Forelimb muscle (tissue), 1 donor: ENCODE results near the gene RYR2. TPM values are rescaled to one million over a fixed set of nuclear protein-coding genes. Genes with fewer than 3 reads are reported as not detected.

Source experiments
- DNase-seq: peaks from one replicate; pipeline ENCODE4 v3.0.0-alpha.2; 2013; ENCODE audit warnings: low read depth
- polyA plus RNA-seq: library from polyadenylated mRNA; unstranded; fragments of 120-200 nt; gene quantifications from one replicate; pipeline ENCODE4 v1.2.1, GENCODE V29; 2013; ENCODE audit not compliant: insufficient read length

RYR2 gene
- polyA plus RNA-seq, 1 donor = 2.4 TPM

DNA sequence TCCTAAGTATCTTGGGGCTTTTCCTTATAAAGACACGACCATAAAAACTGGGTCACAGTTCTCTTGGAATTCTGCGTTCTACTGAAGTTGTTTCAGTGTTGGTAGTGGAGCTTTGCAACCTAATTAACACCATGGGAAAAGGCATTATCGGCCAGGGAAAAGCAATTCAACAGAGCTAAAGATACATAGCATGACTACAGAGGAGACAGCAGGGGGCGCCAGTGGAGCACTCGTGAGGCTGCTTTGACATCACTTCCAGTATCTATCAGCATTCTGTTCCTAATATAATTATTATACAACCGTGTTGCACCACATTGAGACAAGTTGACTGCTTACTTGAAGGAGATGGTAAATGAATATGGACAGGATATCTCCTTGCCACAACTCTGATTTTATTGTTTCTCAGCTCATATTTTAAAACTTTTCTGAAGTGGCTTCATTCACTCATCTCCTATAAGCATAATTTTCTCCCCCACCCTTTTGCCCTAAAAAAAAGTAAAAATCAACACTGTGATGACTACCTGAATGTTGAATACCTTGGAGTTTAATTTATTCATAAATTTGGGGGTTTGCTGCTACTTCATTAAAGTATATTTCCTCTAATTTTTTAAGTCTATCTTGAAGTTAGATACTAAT, 809.3 kb downstream of the RYR2 start:
- no peak for DNase-seq

DNA sequence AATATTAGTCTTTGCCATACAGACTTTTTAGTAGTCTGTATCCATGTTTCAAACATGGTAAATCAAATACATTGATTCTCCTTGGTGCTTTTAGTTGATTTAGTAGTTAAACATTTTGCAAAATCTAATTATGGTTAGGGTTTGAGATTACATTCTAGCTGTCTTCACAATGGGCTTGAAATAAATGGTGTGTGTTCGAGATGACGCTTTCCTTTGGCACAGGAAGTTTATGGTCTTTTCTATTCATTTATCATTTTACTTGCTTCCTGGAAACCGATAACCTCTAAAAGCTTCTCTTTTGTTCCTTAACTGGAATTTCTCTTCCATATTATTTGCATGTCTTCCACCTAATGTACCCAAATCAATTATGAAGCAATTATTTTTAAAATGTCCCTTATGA, 810.4 kb downstream of the RYR2 start:
- no peak for DNase-seq

GRCh38 chr1:237857455-237857854, 815.5 kb downstream of the RYR2 start:
- DNase-seq = no peak

DNA sequence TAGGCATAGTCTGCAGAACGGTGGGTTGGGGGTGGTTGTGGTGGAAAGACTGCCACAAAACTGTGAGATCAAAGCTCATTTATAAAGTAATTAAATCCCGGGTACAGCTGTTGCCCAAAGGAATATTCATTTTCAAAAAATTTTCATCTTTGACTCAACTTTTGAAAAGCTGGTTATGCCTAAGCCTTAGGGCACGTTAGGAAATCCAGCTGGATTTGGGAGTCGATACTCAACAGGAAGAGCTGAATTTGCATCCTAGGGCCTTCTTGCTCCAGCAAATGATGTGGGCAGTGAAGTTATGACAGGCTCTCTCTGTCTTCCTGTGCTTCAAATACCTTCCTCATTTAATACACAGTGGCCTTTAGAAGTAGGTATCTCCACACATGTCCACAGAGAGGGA, 817.0 kb downstream of the RYR2 start:
- DNase-seq = no peak

GRCh38 chr1:237861944-237862343, 820.0 kb downstream of the RYR2 start:
- DNase-seq = no peak

- DNase-seq = no peak
Observed at GRCh38 chr1:237863234-237863633, 821.2 kb downstream of the RYR2 start.

DNA sequence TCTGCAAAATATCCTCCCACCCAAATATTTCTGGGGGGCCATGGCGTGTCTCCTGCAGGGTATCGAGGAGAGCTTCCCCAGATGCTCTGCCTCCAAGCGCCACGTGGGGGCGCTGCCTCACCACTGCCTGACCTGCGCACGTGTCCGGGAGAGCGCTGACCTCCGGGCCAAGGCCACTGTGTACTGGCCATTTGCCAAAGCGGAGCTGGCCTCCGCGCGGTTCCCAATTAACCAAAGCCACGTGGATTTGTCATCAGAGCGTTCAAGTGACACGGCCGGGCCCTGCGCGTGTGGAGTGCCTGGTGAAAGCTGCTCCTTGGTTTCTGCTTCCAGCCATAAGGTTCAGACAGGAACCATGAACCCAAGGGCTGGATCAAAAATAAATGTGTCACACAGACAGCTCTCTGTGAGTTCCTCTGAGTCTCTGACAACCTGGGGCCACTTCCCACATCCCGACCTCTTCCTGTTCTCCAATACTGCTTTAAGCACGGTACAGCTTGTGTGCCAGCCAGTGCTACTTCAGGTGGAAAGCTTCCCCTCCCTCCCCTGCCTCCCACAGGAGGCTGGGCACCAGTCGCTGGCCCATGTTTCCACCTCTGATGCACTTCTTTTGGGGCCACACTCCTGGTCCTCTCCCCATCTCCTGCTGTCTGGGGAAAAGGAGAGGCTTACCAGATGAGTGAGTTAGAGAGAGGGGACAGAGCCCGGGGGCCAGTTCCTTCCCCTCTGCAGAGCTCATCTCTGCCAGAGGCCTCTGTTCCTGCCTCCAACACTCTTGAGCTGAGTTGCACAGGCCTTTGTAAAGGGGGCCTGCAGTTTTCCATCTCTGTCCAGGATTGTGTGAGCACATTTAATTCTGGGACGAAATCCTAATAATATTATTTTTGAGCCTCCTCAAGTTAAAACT, 822.6 kb downstream of the RYR2 start:
- no peak for DNase-seq

GRCh38 chr1:237867380-237867888, 825.5 kb downstream of the RYR2 start:
- no peak for DNase-seq

GRCh38 chr1:237868817-237869600, 827.0 kb downstream of the RYR2 start:
- DNase-seq = no peak

DNA sequence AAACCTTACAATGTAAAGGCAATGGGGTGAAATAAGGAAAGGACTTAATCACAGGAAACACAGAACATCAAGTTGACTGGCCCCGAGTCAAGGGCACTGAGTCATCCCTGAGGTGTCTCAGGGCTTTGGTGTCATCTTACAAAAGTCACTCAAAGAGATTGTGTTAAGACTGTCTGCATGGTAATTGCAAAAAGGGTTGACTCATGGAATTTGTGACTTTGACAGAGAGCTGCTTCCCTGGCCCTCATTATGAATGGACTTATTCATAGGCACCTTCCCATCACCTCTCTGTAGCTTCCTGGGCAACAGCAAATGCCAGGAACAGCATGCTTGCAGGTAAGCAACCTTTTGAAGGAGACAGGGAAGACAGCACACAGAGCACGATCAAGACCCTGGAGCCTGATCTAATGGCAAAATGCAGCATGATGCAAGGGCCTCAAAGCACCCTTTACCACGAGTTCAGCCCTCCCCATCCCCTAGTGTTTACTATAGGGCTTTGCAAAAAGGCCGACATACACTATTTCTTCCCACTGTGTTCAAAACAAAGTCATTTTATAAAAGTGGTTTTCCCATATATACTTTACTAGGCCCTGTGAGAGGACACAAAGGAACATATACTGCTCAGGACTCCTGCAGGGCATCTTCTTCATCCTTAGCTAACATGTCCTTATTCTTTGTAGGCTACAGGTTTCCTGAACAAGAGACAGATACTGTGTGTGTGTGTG, 831.7 kb downstream of the RYR2 start:
- no peak for DNase-seq

- DNase-seq = no peak
Observed at GRCh38 chr1:237875291-237875690, 833.3 kb downstream of the RYR2 start.

DNA sequence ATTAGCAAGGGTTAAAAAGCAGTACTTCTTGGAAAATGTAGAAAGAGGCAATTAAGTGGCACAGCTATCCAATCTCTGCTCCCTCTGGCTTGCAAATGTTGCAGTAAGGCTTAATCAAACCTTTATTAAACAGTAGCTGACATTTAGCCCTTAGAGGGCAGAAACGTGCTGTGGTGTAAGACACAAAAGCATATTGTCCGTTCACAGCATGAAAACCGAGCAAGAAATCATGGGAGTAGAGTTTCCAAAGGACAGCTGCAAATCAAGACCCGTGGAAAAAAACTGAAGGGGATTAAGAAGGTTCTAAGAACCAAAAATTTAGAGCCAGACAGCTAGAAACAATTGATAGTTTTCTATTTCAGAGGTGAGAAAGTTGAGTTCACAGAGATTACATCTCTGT, 835.6 kb downstream of the RYR2 start:
- DNase-seq = no peak

DNA sequence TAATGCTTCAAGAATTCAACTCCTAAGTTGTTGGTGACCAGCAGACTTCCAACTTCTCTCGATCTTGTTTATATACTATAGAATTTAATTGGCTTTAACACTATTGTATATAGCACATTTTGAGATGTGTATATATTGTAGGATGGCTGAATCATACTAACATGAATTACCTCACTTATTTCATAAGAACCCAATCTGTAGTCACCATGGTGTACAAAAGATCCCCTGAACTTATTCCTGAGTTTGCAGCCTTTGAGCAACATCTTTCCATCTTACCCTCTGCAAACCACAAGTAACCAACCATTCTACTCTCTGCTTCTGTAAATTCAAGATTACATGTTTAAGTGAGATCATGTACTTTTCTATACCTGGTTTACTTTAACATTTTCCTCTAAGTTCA, 836.4 kb downstream of the RYR2 start:
- DNase-seq = no peak

DNA sequence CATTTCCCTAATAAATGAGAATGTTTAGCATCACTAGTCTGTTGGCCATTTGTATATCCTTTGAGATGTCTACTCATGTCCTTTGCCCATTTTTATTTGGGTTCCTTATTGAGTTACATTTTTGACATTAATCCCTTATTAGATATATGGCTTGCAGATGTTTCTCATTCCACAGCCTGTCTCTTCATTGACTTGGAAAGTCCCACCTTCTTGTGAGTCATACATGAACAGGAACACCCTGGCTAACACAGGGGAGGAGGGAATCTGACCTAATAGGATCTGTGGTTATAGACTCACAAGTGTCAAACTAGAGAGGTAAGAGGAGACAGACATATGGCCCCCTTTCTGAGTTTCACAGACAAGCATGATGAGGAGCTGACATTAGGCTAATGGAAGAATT, 837.2 kb downstream of the RYR2 start:
- DNase-seq = no peak

Other genes with a start within 250 kb of the RYR2 start
- 19.7 TPM for gene MTR, start 246.9 kb upstream of the RYR2 start, polyA plus RNA-seq
- not detected for gene MT1HL1, start 37.7 kb upstream of the RYR2 start, polyA plus RNA-seq